HepG2 (cell line): ENCODE data around the gene MRFAP1L1. TPM values are rescaled to one million over a fixed set of nuclear protein-coding genes. Genes with fewer than 3 reads are reported as not detected.
A peak's percentile ranks its signal among the peaks of the same experiment; 100 is the strongest.

ENCODE experiments used
- AGO2 ChIP-seq: fragments of 200-400 bp; formaldehyde crosslinking; optimal IDR thresholded peaks from 2 replicates; pipeline ENCODE3; 2017; ENCODE audit warnings: mild to moderate bottlenecking, low read depth, low read length, moderate library complexity
- AHR ChIP-seq: IDR thresholded peaks from 2 replicates; pipeline ENCODE4 v1.6.1; 2018; ENCODE audit warnings: missing genetic modification reagents, missing compliant biosample characterization
- DNMT1 ChIP-seq: sonication (generic); formaldehyde crosslinking; IDR thresholded peaks from 2 replicates; pipeline ENCODE4 v1.5.1; 2020; ENCODE audit warnings: mild to moderate bottlenecking, missing genetic modification reagents
- FOSL2 ChIP-seq: sonication (generic); formaldehyde crosslinking; IDR thresholded peaks from 2 replicates; pipeline ENCODE4 v1.4.0; 2020; ENCODE audit warnings: missing genetic modification reagents
- HNF1A ChIP-seq, 2 experiments: sonication (generic) in 1 of 2; formaldehyde crosslinking in 1 of 2; IDR thresholded peaks; 2 replicates each; pipeline versions ENCODE4 v1.4.0 to v1.6.1; 2016 to 2020; ENCODE audit warnings: borderline replicate concordance in 1 of 2, low read depth in 1 of 2, mild to moderate bottlenecking in 1 of 2, missing genetic modification reagents in 1 of 2
- KDM2A ChIP-seq: sonication (generic); formaldehyde crosslinking; IDR thresholded peaks from 2 replicates; pipeline ENCODE4 v1.4.0; 2020; ENCODE audit warnings: low read depth, missing genetic modification reagents, borderline replicate concordance
- KLF11 ChIP-seq: IDR thresholded peaks from 2 replicates; pipeline ENCODE4 v1.6.1; 2016; ENCODE audit warnings: missing compliant biosample characterization
- MED1 ChIP-seq: sonication (generic); formaldehyde crosslinking; IDR thresholded peaks from 2 replicates; pipeline ENCODE4 v1.4.0; 2020; ENCODE audit warnings: missing genetic modification reagents
- MEIS2 ChIP-seq: sonication (generic); formaldehyde crosslinking; IDR thresholded peaks from 2 replicates; pipeline ENCODE4 v1.9.0; 2021; ENCODE audit warnings: mild to moderate bottlenecking, missing genetic modification reagents
- MIER3 ChIP-seq: IDR thresholded peaks from 2 replicates; pipeline ENCODE4 v1.6.1; 2016; ENCODE audit warnings: missing compliant biosample characterization, borderline replicate concordance
- PHF21A ChIP-seq: sonication (generic); formaldehyde crosslinking; IDR thresholded peaks from 2 replicates; pipeline ENCODE4 v1.5.0; 2020; ENCODE audit warnings: mild to moderate bottlenecking, missing genetic modification reagents
- SRY ChIP-seq: sonication (generic); formaldehyde crosslinking; IDR thresholded peaks from 2 replicates; pipeline ENCODE4 v1.8.0; 2022; ENCODE audit warnings: mild to moderate bottlenecking, missing genetic modification reagents
- STAT5B ChIP-seq: sonication (generic); formaldehyde crosslinking; IDR thresholded peaks from 2 replicates; pipeline ENCODE4 v1.4.0; 2020; ENCODE audit warnings: missing genetic modification reagents
- TBX2 ChIP-seq: sonication (generic); formaldehyde crosslinking; IDR thresholded peaks from 2 replicates; pipeline ENCODE4 v1.5.0; 2020; ENCODE audit warnings: missing genetic modification reagents, mild to moderate bottlenecking, borderline replicate concordance
- ZNF382 ChIP-seq: sonication (generic); formaldehyde crosslinking; IDR thresholded peaks from 2 replicates; pipeline ENCODE4 v1.5.0; 2020; ENCODE audit warnings: missing genetic modification reagents, mild to moderate bottlenecking, borderline replicate concordance
- ZNF589 ChIP-seq: sonication (generic); formaldehyde crosslinking; conservative IDR thresholded peaks from 2 replicates; pipeline ENCODE4 v1.8.0; 2022; ENCODE audit warnings: mild to moderate bottlenecking, moderate library complexity, missing genetic modification reagents
- ZNF720 ChIP-seq: sonication (generic); formaldehyde crosslinking; IDR thresholded peaks from 2 replicates; pipeline ENCODE4 v1.4.0; 2020; ENCODE audit warnings: missing genetic modification reagents
- ZNF792 ChIP-seq: IDR thresholded peaks from 2 replicates; pipeline ENCODE4 v1.6.1; 2016
- polyA plus RNA-seq, 8 experiments: library from polyadenylated mRNA; depleted of rRNA in 3 of 8; stranded (reverse) in 7 of 8; unstranded in 1 of 8; fragments of >200 nt; fragmentation: Illumina TruSeq in 4 of 8; extraction: Trizol in 4 of 8; gene quantifications; 2 replicates each; pipeline versions ENCODE4 v1.2.1 to v1.2.3, GENCODE V29; 2011 to 2016; ENCODE audit warnings: low read depth in 4 of 8, missing spikeins in 1 of 8, mixed read lengths in 1 of 8; ENCODE audit not compliant: insufficient read depth in 1 of 8
- total RNA-seq, 5 experiments: library from RNA; depleted of rRNA; stranded (reverse); fragments of >200 nt; fragmentation: Illumina TruSeq; extraction: Trizol; gene quantifications; 2 replicates each; pipeline ENCODE4 v1.2.3, GENCODE V29; 2016; ENCODE audit warnings: low read depth in 1 of 5
- TF ChIP-seq, protein P1 (sequence below): sonication (generic); formaldehyde crosslinking; IDR thresholded peaks from 2 replicates; pipeline ENCODE4 v1.4.0; 2020; ENCODE audit warnings: missing genetic modification reagents, borderline replicate concordance
- TF ChIP-seq, protein P2 (sequence below): sonication (generic); formaldehyde crosslinking; IDR thresholded peaks from 2 replicates; pipeline ENCODE4 v1.8.0; 2022; ENCODE audit warnings: mild to moderate bottlenecking, missing genetic modification reagents, borderline replicate concordance

MRFAP1L1 gene
- total and polyA plus RNA-seq, 2 of the 13 experiments (the other 11 are each of a cell fraction or from before 2014, with no cell fraction given), result 44.8 to 76.6 TPM

- TF ChIP-seq HNF1A (IDR thresholded peaks at IDR 0.05; ENCODE audit: low read depth) (no peak), HNF1A (CRISPR knock-in tag; IDR thresholded peaks at IDR 0.05; ENCODE audit: borderline replicate concordance) (peak; percentile 52), MED1 (CRISPR knock-in tag) (peak; percentile 78; the same call in 1 of the 2 replicates), AHR (0 out of 2 replicates have a peak, but pooled peaks have one; percentile 37), TBX2 (CRISPR knock-in tag) (peak; percentile 81), MIER3 (CRISPR knock-in tag) (peak; percentile 70; the same call in 1 of the 2 replicates), PHF21A (CRISPR knock-in tag) (no peak), MEIS2 (peak; percentile 78; the same call in 1 of the 2 replicates), ZNF792 (CRISPR knock-in tag) (peak; percentile 64; the same call in 1 of the 2 replicates), FOSL2 (CRISPR knock-in tag) (peak; percentile 29), DNMT1 (peak; percentile 46; the same call in 1 of the 2 replicates), KLF11 (CRISPR knock-in tag) (no peak), ZNF382 (CRISPR knock-in tag) (no peak), SRY (CRISPR knock-in tag) (peak; percentile 97), AGO2 (peak; percentile 84), ZNF720 (CRISPR knock-in tag) (no peak), ZNF589 (CRISPR knock-in tag) (peak; percentile 13; the same call in 1 of the 2 replicates), KDM2A (CRISPR knock-in tag) (peak; percentile 58; the same call in 1 of the 2 replicates), STAT5B (CRISPR knock-in tag) (no peak)
- TF ChIP-seq, protein P1, sequence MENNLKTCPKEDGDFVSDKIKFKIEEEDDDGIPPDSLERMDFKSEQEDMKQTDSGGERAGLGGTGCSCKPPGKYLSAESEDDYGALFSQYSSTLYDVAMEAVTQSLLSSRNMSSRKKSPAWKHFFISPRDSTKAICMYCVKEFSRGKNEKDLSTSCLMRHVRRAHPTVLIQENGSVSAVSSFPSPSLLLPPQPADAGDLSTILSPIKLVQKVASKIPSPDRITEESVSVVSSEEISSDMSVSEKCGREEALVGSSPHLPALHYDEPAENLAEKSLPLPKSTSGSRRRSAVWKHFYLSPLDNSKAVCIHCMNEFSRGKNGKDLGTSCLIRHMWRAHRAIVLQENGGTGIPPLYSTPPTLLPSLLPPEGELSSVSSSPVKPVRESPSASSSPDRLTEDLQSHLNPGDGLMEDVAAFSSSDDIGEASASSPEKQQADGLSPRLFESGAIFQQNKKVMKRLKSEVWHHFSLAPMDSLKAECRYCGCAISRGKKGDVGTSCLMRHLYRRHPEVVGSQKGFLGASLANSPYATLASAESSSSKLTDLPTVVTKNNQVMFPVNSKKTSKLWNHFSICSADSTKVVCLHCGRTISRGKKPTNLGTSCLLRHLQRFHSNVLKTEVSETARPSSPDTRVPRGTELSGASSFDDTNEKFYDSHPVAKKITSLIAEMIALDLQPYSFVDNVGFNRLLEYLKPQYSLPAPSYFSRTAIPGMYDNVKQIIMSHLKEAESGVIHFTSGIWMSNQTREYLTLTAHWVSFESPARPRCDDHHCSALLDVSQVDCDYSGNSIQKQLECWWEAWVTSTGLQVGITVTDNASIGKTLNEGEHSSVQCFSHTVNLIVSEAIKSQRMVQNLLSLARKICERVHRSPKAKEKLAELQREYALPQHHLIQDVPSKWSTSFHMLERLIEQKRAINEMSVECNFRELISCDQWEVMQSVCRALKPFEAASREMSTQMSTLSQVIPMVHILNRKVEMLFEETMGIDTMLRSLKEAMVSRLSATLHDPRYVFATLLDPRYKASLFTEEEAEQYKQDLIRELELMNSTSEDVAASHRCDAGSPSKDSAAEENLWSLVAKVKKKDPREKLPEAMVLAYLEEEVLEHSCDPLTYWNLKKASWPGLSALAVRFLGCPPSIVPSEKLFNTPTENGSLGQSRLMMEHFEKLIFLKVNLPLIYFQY (CRISPR knock-in tag), result 0 out of 2 replicates have a peak, but pooled peaks have one; percentile 29
- TF ChIP-seq, protein P2, sequence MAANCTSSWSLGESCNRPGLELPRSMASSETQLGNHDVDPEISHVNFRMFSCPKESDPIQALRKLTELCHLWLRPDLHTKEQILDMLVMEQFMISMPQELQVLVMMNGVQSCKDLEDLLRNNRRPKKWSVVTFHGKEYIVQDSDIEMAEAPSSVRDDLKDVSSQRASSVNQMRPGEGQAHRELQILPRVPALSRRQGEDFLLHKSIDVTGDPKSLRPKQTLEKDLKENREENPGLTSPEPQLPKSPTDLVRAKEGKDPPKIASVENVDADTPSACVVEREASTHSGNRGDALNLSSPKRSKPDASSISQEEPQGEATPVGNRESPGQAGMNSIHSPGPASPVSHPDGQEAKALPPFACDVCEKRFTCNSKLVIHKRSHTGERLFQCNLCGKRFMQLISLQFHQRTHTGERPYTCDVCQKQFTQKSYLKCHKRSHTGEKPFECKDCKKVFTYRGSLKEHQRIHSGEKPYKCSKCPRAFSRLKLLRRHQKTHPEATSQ (CRISPR knock-in tag), result peak; percentile 60; the same call in 1 of the 2 replicates
Measured at GRCh38 chr4:6716018-6716911, 6.6 kb upstream of the MRFAP1L1 start, which contains the start of gene BLOC1S4 (continued).
